ENCODE results near the gene LIPK.
"Not testable (repeated sequence)": the region's sequence is repeated elsewhere in the genome, so short reads cannot be mapped to it uniquely, and the experiment has no call there.

The LIPK gene

DNA sequence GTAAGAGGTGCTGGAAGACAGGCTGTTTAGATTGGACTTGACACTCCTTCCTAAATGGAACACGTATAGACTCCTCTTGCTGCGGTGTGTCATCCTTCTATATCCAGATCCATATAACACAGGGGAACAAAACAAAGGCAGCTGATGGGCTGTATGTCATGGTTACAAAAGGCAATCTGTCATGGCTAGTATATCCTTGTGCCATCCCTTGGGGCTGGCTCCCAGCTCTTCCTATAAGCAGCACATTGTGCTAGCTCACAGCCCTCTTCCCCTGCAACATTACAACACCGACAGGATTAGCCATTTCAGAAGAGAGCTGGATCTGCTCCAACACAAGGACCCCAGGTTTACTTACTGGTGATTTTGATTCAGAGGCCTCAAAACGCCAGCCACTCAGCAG, 15.3 kb downstream of the LIPK start:
- TF ChIP-seq, protein P1, sequence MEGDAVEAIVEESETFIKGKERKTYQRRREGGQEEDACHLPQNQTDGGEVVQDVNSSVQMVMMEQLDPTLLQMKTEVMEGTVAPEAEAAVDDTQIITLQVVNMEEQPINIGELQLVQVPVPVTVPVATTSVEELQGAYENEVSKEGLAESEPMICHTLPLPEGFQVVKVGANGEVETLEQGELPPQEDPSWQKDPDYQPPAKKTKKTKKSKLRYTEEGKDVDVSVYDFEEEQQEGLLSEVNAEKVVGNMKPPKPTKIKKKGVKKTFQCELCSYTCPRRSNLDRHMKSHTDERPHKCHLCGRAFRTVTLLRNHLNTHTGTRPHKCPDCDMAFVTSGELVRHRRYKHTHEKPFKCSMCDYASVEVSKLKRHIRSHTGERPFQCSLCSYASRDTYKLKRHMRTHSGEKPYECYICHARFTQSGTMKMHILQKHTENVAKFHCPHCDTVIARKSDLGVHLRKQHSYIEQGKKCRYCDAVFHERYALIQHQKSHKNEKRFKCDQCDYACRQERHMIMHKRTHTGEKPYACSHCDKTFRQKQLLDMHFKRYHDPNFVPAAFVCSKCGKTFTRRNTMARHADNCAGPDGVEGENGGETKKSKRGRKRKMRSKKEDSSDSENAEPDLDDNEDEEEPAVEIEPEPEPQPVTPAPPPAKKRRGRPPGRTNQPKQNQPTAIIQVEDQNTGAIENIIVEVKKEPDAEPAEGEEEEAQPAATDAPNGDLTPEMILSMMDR (IDR thresholded peaks at IDR 0.05; ENCODE audit: low read length, missing control alignments): no peak

DNA sequence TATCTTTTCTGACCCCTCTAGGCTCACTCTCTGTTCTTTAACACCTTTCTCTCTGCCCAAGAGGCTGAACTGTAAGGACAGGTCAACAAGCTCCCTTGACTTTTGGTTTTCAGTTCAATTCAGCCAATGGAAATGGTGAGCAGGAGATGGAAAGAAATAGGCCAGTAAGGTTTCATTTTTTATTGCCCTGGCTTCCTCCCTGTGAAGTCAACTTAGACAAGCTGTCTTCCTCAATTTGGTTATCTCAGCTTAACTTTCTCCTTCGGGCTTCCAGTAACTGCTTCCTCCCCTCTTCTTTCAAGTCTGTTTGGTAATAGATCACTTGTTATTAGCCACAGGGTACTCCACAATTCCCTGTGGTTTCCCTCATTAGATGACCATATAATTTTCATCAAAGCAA, 19.7 kb downstream of the LIPK start:
- DNase-seq (ENCODE audit: low read depth): no peak
- TF ChIP-seq, protein P1 (IDR thresholded peaks at IDR 0.05; ENCODE audit: low read length, missing control alignments): no peak
- no peak overlapping the region for H3K4me3 ChIP-seq (replicated peaks; ENCODE audit: low read depth, low read length)

More for the DNA sequence above, 15.3 kb downstream of the LIPK start:
- no peak for DNase-seq (ENCODE audit: low read depth)
- no peak overlapping the region for H3K4me3 ChIP-seq (replicated peaks; ENCODE audit: low read depth, low read length)

DNA sequence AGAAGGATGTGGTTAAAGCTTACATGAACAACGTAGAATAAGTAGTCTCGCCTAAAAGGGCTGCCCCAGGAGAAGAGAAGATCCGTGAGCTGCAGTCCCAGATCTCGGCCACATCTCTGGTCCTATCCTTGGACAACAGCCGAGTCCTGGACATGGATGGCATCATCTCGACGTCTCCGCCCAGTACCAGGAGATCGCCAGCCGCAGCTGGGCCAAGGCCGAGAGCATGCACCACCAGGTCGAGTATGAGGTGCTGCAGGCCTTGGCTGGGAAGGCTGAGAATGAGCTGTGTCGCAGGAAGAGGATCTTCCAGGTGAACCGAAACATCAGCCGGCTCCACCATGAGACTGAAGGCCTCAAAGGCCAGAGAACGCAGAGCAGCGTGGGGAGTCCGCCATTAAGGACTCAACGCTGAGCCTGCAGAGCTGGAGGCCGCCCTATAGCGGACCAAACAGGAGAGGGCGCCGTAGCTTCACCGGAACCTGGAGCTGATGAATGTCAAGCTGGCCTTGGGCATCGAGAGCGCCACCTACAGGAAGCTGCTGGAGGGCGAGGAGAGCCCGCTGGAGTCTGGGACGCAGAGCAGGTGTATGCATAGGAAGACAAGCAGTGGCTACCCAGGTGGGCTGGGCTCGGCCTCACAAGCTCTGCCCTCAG, 22.2 kb downstream of the LIPK start:
- DNase-seq (ENCODE audit: low read depth): peak; percentile 5
- H3K4me3 ChIP-seq (replicated peaks; ENCODE audit: low read depth, low read length): no peak overlapping the region
- TF ChIP-seq, protein P1 (IDR thresholded peaks at IDR 0.05; ENCODE audit: low read length, missing control alignments): peak; percentile 27

DNA sequence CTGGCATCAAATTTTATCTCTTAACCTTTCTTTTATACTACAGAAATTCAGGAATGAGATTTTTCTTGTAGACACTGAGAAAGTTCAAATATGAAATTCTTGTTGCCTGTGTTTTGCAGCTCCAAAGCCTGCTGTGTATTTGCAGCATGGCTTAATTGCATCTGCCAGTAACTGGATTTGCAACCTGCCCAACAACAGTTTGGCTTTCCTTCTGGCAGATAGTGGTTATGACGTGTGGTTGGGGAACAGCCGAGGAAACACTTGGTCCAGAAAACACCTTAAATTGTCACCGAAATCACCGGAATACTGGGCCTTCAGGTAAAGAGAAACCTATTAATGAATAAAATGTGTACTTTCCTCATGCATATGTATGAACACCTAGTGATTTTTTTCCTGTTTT, 24.8 kb downstream of the LIPK start:
- TF ChIP-seq, protein P1 (IDR thresholded peaks at IDR 0.05; ENCODE audit: low read length, missing control alignments): no peak
- DNase-seq (ENCODE audit: low read depth): no peak
- H3K4me3 ChIP-seq (replicated peaks; ENCODE audit: low read depth, low read length): no peak overlapping the region

DNA sequence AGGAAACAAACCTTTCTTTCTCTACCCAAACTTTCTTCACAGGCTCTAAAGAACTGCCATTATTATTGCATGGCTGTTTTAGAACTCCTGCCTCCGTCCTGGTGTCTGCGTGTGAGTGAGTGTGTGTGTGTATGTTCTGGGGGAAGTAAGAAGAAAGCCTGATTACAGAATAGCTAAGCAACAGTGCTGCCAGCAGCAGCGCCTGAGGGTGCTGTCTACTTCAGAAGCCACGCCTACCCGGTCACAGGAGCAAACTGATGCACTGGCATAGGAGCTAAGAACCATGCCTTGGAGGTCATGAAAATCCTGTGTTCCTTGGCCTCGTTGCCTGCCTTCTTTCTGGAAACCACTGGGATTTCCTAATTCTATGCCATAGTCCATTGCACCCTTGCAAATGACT, 25.2 kb downstream of the LIPK start:
- TF ChIP-seq, protein P1 (IDR thresholded peaks at IDR 0.05; ENCODE audit: low read length, missing control alignments): no peak
- DNase-seq (ENCODE audit: low read depth): no peak
- no peak overlapping the region for H3K4me3 ChIP-seq (replicated peaks; ENCODE audit: low read depth, low read length)

DNA sequence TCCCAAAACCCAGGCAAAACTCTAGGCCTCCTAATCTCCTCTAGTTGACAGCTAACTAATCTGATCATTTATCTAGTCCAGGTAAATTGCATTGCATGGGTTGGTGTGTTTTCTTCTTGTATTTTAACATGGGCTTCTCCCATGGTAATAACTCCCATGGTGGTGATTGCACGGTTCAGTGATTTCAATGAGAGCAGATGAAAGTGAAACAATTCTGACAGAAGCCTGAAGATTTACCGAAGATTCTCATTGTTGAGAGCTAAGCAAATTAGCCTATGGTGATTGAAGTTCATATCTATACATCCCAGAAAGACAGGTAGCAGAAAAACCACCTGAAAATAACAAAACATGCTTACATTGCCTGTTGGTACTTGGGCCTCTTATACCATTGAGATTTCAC, 27.2 kb downstream of the LIPK start:
- TF ChIP-seq, protein P1 (IDR thresholded peaks at IDR 0.05; ENCODE audit: low read length, missing control alignments): no peak
- no peak overlapping the region for H3K4me3 ChIP-seq (replicated peaks; ENCODE audit: low read depth, low read length)
- no peak for DNase-seq (ENCODE audit: low read depth)

DNA sequence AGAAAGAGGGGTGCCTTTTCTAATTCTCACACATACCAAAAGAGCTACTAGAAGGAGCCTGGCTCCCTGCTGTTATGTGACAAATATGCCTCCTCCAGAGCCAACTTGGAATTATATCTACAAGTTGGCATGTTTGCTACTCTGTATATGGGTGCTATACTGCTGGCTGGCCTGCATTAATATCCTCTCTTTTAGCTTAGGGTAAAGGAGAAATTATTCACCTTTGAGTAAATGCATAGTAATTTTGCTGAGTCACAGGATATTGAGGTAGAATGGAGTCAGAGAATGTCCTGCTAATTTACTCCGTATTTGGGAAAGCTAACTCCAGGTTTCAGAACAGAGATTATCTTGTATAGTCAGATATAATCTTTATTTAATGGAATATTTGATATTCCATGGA, 29.6 kb downstream of the LIPK start:
- peak; percentile 10 for DNase-seq (ENCODE audit: low read depth)
- TF ChIP-seq, protein P1 (IDR thresholded peaks at IDR 0.05; ENCODE audit: low read length, missing control alignments): no peak
- no peak overlapping the region for H3K4me3 ChIP-seq (replicated peaks; ENCODE audit: low read depth, low read length)

DNA sequence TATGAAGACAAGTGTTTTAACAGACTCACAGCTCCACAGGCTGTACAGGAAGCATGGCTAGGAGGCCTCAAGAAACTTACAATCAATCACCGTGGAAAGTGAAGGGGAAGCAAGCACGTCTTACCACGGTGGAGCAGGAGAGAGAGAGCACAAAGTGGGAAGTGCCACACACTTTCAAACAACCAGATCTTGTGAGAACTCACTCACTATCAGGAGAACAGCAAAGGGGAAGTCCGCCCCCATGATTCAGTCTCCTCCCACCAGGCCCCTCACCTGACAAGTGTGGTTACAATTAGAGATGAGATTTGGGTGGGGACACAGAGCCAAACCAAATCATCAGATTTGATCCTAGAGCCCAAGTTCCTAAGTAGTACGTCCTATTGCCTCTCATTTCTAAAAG, 35.9 kb downstream of the LIPK start:
- H3K4me3 ChIP-seq (replicated peaks; ENCODE audit: low read depth, low read length); DNase-seq (ENCODE audit: low read depth): not testable (repeated sequence)

All from fibroblast of pulmonary artery (primary cell).